Activated T-cell treated with anti-CD3 and anti-CD28 coated beads for 1 hour (primary cell): ENCODE measurements around the gene HSD17B13.

ENCODE experiments used
- DNase-seq: peaks from one replicate; pipeline ENCODE4 v3.0.0-alpha.2; 2020; ENCODE audit warnings: low read depth

The HSD17B13 gene

DNA sequence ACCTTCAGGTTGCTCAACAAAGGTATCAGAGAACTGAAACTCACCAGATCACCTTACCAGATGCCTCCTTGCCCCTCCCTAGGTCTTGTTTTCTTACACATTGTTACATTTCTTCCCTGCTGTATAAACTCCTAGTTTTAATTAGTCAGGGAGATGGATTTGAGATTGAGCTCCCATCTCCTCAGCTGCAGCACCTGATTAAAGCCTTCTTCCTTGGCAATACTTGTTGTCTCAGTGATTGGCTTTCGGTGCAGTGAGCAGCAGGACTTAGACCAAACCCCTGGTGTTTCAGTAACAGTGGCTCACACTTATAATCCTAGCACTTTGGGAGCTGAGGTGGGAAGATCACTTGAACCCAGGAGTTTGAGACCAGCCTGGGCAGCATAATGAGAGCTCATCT lies 59.8 kb downstream of the HSD17B13 start:
- DNase-seq = no peak

DNA sequence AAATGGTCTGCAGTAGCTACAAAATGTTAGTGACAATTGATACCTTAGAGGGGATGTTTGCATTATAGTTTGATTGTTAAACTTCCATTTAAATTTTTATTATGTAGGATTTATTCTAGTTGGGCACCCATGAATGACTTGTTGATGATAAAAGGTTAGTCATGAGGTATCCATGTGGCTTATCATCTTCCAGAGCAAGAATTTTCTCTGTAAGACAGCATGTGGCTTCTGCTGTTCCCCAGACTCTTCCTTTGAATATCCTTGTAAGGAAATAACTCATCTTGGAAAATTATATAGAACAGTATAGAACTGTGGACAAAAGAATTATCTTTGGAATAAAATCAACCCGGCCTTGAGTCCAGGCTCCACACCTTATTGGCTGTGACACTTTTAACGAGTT lies 62.2 kb downstream of the HSD17B13 start:
- DNase-seq = no peak

DNA sequence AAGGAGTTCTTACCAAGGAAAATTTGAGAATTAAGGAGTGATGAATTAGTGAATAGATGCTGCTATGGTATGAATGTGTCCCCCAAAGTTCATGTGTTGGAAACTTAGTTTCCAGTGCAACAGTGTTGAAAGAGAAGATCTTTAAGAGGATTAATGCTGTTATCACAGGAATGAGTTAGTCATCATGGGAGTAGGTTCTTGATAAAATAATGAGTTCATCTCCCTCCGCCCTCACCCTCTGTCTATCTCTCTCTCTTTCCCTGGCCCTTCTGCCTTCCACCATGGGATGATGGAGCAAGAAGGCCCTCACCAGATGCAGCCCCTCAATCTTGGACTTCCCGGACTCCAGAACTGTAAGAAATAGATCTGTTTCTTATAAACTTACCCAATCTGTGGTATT lies 64.0 kb downstream of the HSD17B13 start:
- DNase-seq = no peak

- no peak for DNase-seq
These were observed 65.2 kb downstream of the HSD17B13 start for GRCh38 chr4:87257523-87257922.

- DNase-seq = no peak
These were observed 66.9 kb downstream of the HSD17B13 start for GRCh38 chr4:87255755-87256154.
